HepG2 (cell line): Measurements from ENCODE around the gene TTC23L. TPM values are rescaled to one million over a fixed set of nuclear protein-coding genes. Genes with fewer than 3 reads are reported as not detected.

Source experiments
- BATF2 ChIP-seq: sonication (generic); formaldehyde crosslinking; IDR thresholded peaks from 2 replicates; pipeline ENCODE4 v1.8.0; 2022; ENCODE audit warnings: mild to moderate bottlenecking, missing genetic modification reagents, moderate library complexity
- BRCA1 ChIP-seq: sonication (generic); formaldehyde crosslinking; IDR thresholded peaks from 2 replicates; pipeline ENCODE4 v1.4.0; 2020; ENCODE audit warnings: missing genetic modification reagents
- CC2D1A ChIP-seq: sonication (generic); formaldehyde crosslinking; IDR thresholded peaks from 2 replicates; pipeline ENCODE4 v1.8.1; 2023; ENCODE audit warnings: mild to moderate bottlenecking, missing genetic modification reagents
- ELF3 ChIP-seq: IDR thresholded peaks from 2 replicates; pipeline ENCODE4 v1.6.1; 2016; ENCODE audit warnings: missing genetic modification reagents, missing compliant biosample characterization
- FOSL1 ChIP-seq: sonication (generic); formaldehyde crosslinking; IDR thresholded peaks from 2 replicates; pipeline ENCODE4 v1.9.0; 2021; ENCODE audit warnings: missing genetic modification reagents, borderline replicate concordance
- FOXP1 ChIP-seq, 2 experiments: fragments of 450-650 bp in 1 of 2; IDR thresholded peaks; 2 replicates each; pipeline ENCODE4 v1.6.1; 2017 to 2018; ENCODE audit warnings: antibody characterized with exemption in 1 of 2
- GATAD2A ChIP-seq: IDR thresholded peaks from 2 replicates; pipeline ENCODE4 v1.6.1; 2016
- HCFC1 ChIP-seq: fragments of 150-350 bp; IDR thresholded peaks from 2 replicates; pipeline ENCODE4 v1.6.1; 2014; ENCODE audit warnings: low read depth, low read length
- HOXD1 ChIP-seq: sonication (generic); formaldehyde crosslinking; IDR thresholded peaks from 2 replicates; pipeline ENCODE4 v1.5.0; 2020; ENCODE audit warnings: missing genetic modification reagents
- KLF16 ChIP-seq, 2 experiments: sonication (generic) in 1 of 2; formaldehyde crosslinking in 1 of 2; IDR thresholded peaks; 2 replicates each; pipeline versions ENCODE4 v1.6.1 to v1.8.0; 2016 to 2023; ENCODE audit warnings: missing genetic modification reagents in 2 of 2, missing compliant biosample characterization in 1 of 2
- MAF1 ChIP-seq: sonication (generic); formaldehyde crosslinking; IDR thresholded peaks from 2 replicates; pipeline ENCODE4 v1.5.0; 2020; ENCODE audit warnings: missing genetic modification reagents, borderline replicate concordance
- MIER2 ChIP-seq: IDR thresholded peaks from 2 replicates; pipeline ENCODE4 v1.6.1; 2016; ENCODE audit warnings: missing biosample characterization, missing genetic modification reagents
- MXD1 ChIP-seq: sonication (generic); formaldehyde crosslinking; IDR thresholded peaks from 2 replicates; pipeline ENCODE4 v1.4.0; 2020; ENCODE audit warnings: mild to moderate bottlenecking, missing genetic modification reagents
- NFATC3 ChIP-seq: sonication (generic); formaldehyde crosslinking; IDR thresholded peaks from 2 replicates; pipeline ENCODE4 v1.5.1; 2020; ENCODE audit warnings: mild to moderate bottlenecking, missing genetic modification reagents
- PHF21A ChIP-seq: sonication (generic); formaldehyde crosslinking; IDR thresholded peaks from 2 replicates; pipeline ENCODE4 v1.5.0; 2020; ENCODE audit warnings: mild to moderate bottlenecking, missing genetic modification reagents
- RBM22 ChIP-seq: fragments of 200-400 bp; formaldehyde crosslinking; optimal IDR thresholded peaks from 2 replicates; pipeline ENCODE3; 2017; ENCODE audit warnings: mild to moderate bottlenecking, low read length, moderate library complexity
- RXRB ChIP-seq: IDR thresholded peaks from 2 replicates; pipeline ENCODE4 v1.6.1; 2016; ENCODE audit warnings: borderline replicate concordance, missing genetic modification reagents, missing compliant biosample characterization
- TBX2 ChIP-seq: sonication (generic); formaldehyde crosslinking; IDR thresholded peaks from 2 replicates; pipeline ENCODE4 v1.5.0; 2020; ENCODE audit warnings: missing genetic modification reagents, mild to moderate bottlenecking, borderline replicate concordance
- TIGD3 ChIP-seq: sonication (generic); formaldehyde crosslinking; IDR thresholded peaks from 2 replicates; pipeline ENCODE4 v1.5.1; 2020; ENCODE audit warnings: mild to moderate bottlenecking, missing genetic modification reagents, borderline replicate concordance
- ZNF138 ChIP-seq: sonication (generic); formaldehyde crosslinking; IDR thresholded peaks from 2 replicates; pipeline ENCODE4 v1.5.0; 2020; ENCODE audit warnings: mild to moderate bottlenecking, low read depth, missing genetic modification reagents
- ZNF350 ChIP-seq: sonication (generic); formaldehyde crosslinking; IDR thresholded peaks from 2 replicates; pipeline ENCODE4 v1.4.0; 2020; ENCODE audit warnings: mild to moderate bottlenecking, low read depth, missing genetic modification reagents, borderline replicate concordance
- ZNF354B ChIP-seq: sonication (generic); formaldehyde crosslinking; IDR thresholded peaks from 2 replicates; pipeline ENCODE4 v1.8.0; 2022; ENCODE audit warnings: mild to moderate bottlenecking, missing genetic modification reagents
- ZNF772 ChIP-seq: sonication (generic); formaldehyde crosslinking; IDR thresholded peaks from 2 replicates; pipeline ENCODE4 v1.5.0; 2020; ENCODE audit warnings: mild to moderate bottlenecking, missing genetic modification reagents
- ZNF891 ChIP-seq: sonication (generic); formaldehyde crosslinking; IDR thresholded peaks from 2 replicates; pipeline ENCODE4 v1.5.0; 2020; ENCODE audit warnings: mild to moderate bottlenecking, missing genetic modification reagents
- polyA plus RNA-seq, 8 experiments: library from polyadenylated mRNA; depleted of rRNA in 3 of 8; stranded (reverse) in 7 of 8; unstranded in 1 of 8; fragments of >200 nt; fragmentation: Illumina TruSeq in 4 of 8; extraction: Trizol in 4 of 8; gene quantifications; 2 replicates each; pipeline versions ENCODE4 v1.2.1 to v1.2.3, GENCODE V29; 2011 to 2016; ENCODE audit warnings: low read depth in 4 of 8, missing spikeins in 1 of 8, mixed read lengths in 1 of 8; ENCODE audit not compliant: insufficient read depth in 1 of 8
- total RNA-seq, 5 experiments: library from RNA; depleted of rRNA; stranded (reverse); fragments of >200 nt; fragmentation: Illumina TruSeq; extraction: Trizol; gene quantifications; 2 replicates each; pipeline ENCODE4 v1.2.3, GENCODE V29; 2016; ENCODE audit warnings: low read depth in 1 of 5
- TF ChIP-seq, protein P1 (sequence below), 2 experiments: sonication (generic) in 1 of 2; formaldehyde crosslinking in 1 of 2; IDR thresholded peaks; 2 replicates each; pipeline versions ENCODE4 v1.4.0 to v1.6.1; 2016 to 2020; ENCODE audit warnings: borderline replicate concordance in 1 of 2, low read depth in 1 of 2, mild to moderate bottlenecking in 1 of 2, missing genetic modification reagents in 1 of 2

TTC23L gene
- total and polyA plus RNA-seq, 2 of the 13 experiments (the other 11 are each of a cell fraction or from before 2014, with no cell fraction given): 0.37 to 1.4 TPM

DNA sequence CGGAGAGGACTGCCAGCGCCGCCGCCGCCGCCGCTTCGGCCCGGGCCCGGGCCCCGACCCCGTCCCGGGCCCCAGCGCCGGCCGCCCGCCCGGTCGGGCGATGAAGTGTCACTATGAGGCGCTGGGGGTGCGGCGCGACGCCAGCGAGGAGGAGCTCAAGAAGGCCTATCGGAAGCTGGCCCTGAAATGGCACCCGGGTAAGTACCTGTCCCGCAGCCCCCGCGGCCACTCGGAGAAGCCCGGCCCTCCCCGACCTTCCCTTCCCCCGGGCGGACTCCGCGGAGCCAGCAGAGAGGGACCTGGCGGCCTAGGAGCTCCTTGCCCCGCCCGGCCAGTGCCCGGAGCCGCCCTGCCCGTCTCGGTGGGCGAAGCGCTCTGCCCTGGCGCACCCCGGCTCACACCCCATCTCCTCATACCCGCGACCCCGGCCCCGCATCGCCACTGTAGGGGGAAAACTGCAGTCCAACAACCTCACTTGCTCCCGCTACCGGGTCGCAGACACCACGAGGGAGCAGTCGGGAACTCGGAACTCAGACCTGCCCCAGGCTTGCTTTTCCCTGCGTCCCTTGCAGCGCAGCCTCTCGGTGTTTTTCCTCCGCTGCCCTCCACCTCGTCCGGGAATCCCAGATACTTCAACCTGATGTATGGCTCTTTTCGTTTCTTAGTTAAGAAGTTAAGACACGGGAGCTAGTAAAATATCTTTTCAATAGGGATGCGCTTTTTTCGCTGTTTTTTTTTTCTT lies 90.9 kb downstream of the TTC23L start (continued):
- TF ChIP-seq, protein P1, sequence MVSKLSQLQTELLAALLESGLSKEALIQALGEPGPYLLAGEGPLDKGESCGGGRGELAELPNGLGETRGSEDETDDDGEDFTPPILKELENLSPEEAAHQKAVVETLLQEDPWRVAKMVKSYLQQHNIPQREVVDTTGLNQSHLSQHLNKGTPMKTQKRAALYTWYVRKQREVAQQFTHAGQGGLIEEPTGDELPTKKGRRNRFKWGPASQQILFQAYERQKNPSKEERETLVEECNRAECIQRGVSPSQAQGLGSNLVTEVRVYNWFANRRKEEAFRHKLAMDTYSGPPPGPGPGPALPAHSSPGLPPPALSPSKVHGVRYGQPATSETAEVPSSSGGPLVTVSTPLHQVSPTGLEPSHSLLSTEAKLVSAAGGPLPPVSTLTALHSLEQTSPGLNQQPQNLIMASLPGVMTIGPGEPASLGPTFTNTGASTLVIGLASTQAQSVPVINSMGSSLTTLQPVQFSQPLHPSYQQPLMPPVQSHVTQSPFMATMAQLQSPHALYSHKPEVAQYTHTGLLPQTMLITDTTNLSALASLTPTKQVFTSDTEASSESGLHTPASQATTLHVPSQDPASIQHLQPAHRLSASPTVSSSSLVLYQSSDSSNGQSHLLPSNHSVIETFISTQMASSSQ (IDR thresholded peaks at IDR 0.05; ENCODE audit: low read depth): no peak
- TF ChIP-seq, protein P1 (CRISPR knock-in tag; IDR thresholded peaks at IDR 0.05; ENCODE audit: borderline replicate concordance): no peak
- TF ChIP-seq ZNF891 (CRISPR knock-in tag) (no peak), TBX2 (0 out of 2 replicates have a peak, but pooled peaks have one; percentile 53), ELF3 (peak; percentile 18; the same call in 1 of the 2 replicates), BATF2 (no peak), FOSL1 (CRISPR knock-in tag) (no peak), BRCA1 (CRISPR knock-in tag) (no peak), RBM22 (no peak), ZNF772 (no peak), CC2D1A (no peak), MXD1 (CRISPR knock-in tag) (no peak), HOXD1 (CRISPR knock-in tag) (no peak), FOXP1 (IDR thresholded peaks at IDR 0.05) (no peak), FOXP1 (CRISPR knock-in tag; IDR thresholded peaks at IDR 0.05) (no peak), ZNF354B (CRISPR knock-in tag) (no peak), ZNF138 (no peak), HCFC1 (no peak), MAF1 (CRISPR knock-in tag) (no peak), GATAD2A (no peak), KLF16 (CRISPR knock-in tag; IDR thresholded peaks at IDR 0.05) (0 out of 4 replicates have a peak, but pooled peaks of 1 of the 2 experiments have one; percentile 46), TIGD3 (CRISPR knock-in tag) (no peak), RXRB (CRISPR knock-in tag) (no peak), NFATC3 (CRISPR knock-in tag) (no peak), PHF21A (CRISPR knock-in tag) (no peak), MIER2 (no peak), ZNF350 (peak; percentile 67; the same call in 1 of the 2 replicates)
